Dedifferentiated amniotic fluid mesenchymal stem cell (primary cell): Measurements from ENCODE around the gene PF4V1.
A peak's percentile ranks its signal among the peaks of the same experiment; 100 is the strongest.

Source experiments
- DNase-seq: peaks from one replicate; pipeline ENCODE4 v3.0.0-alpha.2; 2016; ENCODE audit errors: extremely low spot score

The PF4V1 gene

DNA sequence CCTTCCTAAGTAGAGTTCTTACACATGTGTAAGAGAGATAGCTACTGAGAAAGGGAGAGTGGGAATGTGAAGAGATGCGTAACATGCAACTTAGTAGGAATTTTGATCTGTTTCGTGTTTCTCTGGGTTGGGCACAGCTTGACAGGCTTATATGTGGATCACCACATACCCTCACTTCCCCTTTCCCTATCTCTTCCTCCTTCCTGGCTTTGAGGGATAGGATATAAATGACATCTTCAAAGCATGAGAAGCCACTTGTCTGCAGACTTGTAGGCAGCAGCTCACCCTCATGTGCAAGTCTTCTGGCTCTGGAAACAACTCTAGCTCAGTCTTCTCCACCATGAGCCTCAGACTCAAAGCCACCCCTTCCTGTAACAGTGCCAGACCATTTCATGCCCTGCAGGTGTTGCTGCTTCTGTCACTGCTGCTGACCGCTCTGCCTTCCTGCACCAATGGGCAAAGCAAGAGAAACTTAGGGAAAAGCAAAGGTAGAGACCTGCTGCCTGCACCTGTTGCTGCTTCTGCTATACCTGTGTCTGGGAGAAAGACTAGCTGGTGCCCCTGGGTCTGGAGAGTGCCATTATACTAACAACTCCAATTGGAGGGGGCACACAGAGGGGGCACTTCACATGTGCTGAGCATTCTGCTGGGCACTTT lies 5.4 kb upstream of the PF4V1 start:
- DNase-seq: no peak

DNA sequence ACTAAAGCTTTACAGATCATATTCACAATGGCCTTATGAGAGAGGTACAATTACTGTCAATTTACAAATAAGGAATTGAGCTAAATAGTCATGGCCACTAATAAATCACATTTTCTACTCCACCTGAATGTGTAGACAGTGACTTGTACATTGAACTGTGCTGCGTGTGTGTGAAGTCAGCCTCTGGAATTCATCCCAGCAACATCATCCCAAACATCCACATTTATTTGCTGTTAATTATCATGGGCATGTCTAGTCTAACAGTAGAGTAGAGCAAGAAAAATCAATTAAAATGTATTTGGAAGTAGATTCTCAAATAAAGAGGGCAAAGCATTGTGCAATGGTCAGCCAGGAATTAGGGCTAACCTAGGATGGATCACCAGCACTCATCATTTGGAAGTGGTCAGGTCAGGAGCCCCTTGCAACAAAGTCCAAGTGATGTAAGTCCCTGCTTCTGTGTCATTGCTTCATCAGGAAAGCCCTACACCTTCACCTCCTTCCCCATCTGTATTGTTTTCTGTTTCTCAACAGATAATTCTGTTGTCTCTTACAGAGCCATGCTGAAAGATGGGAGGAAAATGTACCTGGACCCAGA lies 4.8 kb upstream of the PF4V1 start:
- DNase-seq: no peak

DNA sequence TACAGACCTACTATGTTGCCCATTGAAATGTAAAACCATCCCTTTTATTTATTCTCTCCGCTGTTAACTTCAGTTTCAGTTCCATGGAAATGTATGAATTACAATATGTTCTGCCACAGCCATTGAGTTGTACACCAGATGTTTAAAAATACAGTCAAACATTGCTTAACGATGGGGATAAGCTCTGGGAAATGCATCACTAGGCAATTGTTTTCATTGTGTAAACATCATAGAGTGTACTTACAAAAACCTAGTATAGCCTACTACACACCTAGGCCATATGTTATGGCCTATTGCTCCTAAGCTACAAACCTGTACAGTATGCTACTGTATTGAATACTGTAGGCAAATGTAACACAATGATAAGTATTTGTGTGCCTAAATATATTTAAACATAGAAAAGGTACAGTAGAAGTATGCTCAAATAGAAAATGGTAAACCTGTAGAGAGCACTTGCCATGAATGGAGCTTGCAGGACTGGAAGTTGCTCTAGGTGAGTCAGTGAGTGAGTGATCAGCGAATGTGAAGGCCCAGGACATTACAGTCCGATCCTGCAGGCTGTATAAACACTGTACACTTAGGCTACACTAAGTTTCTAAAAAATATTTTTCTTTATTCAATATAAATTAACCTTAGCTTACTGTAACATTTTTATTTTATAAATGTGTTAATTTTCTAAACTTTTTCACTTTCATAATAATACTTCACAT lies 2.7 kb upstream of the PF4V1 start:
- DNase-seq: no peak

DNA sequence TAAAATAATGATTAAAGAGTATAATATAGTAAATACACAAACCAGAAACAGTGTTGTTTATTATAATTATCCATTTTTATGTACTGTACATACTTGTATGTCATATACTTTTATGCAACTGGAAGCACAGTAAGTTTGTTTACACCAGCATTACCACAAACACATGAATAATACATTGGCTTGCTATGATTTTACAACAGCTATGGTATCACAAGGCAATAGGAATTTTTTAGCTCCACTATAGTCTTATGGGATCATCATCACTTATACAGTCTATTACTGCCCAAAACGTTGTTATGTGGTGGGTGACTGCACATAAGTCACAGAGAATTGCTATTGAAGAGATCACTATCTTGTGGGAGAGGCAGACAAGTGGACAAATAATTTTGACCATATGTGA lies 1.8 kb upstream of the PF4V1 start:
- DNase-seq: no peak

DNA sequence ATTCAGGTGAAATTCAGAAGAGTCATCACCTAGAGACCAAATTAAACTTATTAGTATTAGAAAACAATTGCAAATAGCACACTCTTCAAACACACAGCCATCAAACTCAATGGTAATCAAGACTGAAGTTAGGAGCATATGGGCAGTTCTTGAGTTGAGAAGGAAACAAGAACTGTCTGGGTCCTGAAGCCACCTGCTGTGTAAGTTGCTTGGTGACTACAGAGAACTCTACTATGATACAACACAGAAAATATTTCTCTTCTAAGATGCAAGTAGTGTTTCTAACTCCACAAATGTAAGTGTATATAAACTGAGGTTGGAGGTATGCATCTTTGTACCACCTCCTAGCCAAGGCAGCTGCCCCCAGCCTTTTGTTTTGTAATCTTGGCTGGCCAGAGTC lies 325 bp upstream of the PF4V1 start:
- no peak for DNase-seq

- no peak for DNase-seq
Observed at GRCh38 chr4:73853718-73854473, 800 bp downstream of the PF4V1 start.

GRCh38 chr4:73855406-73855805 lies 2.3 kb downstream of the PF4V1 start:
- DNase-seq: no peak

DNA sequence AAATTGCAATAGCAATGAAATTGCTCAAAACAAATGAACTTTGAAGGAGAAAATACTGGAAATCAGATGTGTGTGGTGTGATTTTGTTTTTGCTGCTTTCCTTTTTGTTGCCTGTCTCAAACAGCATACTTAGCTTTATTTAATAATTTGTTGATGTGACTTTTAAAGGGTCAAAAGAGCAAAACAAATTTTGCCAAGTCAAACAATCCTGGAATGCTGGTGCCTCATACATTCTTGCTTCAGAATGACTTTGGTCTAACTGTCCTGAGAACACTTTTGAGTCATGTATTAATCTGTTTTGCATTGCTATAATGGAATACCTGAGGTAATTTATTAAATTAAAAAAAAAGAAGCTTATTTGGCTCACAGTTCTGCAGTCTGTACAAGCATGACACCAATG lies 3.4 kb downstream of the PF4V1 start:
- no peak for DNase-seq

DNA sequence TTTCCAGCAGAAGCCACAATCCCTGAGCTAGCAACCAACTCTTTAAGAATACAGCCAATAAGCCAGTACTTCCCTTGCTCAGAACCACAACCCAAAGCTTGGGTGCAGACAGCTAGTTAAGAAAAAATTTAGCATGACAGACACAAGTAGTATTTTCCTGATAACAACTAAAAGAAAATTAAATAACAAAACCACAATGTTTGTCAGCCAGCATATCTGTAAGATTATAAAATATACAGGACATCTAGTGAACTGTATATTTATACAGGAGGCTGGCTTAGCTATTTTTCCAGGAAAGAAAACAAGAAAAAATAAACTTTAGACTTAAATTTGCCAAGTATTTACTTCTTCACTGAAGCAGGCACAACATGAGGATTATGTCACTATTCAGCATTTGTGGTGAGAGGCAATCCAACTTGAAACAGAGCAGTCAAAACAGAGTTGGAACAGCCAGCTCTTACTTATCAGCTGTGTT lies 6.6 kb downstream of the PF4V1 start:
- DNase-seq: peak; percentile 79

GRCh38 chr4:73860181-73860580 lies 7.1 kb downstream of the PF4V1 start:
- DNase-seq: no peak

GRCh38 chr4:73860917-73861316 lies 7.8 kb downstream of the PF4V1 start:
- DNase-seq: no peak

DNA sequence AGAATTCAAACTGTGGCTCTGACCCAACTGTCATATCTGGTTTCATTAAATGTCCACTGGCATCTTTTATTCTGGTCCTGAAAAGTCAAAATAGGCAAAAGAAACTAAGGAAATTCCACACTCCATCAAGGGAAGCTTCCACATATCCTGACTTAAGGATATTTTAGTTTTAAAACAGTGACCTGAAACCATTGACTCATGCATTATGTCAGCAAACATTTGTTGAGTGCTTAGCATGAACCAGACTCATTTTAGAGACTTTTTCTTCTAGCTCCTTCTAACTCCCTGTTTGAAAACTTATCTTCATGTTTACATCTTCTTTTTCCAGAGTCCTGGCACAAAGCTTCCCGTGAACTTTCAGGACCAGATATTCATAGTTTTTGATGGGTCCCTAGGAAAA lies 9.2 kb downstream of the PF4V1 start:
- no peak for DNase-seq

GRCh38 chr4:73864365-73864764 lies 11.3 kb downstream of the PF4V1 start:
- DNase-seq: no peak

DNA sequence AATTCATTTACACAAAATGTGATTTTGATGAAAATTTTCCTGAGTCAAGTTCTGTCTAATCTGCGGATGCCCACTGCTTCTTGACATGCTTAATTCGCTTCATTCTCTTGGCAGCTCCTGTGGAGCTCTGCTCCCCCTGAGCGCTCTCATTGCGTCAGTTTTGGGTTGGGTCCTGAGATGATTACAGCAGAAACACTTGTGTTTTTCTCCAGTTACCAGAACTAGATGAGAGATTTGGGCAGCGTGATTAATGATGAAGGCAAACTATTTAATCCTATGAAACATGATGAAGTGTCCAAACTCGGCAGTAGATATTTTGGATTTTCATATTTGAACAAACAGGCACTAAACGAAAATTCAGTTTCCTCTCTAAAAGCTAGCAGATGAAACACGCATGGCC lies 11.9 kb downstream of the PF4V1 start:
- no peak for DNase-seq

- no peak for DNase-seq
Observed at GRCh38 chr4:73865431-73866096, 12.5 kb downstream of the PF4V1 start.

- DNase-seq: no peak
Observed at GRCh38 chr4:73866246-73866645, 13.2 kb downstream of the PF4V1 start.

GRCh38 chr4:73867783-73868182 lies 14.7 kb downstream of the PF4V1 start:
- no peak for DNase-seq

- no peak for DNase-seq
Observed at GRCh38 chr4:73868206-73869129, 15.4 kb downstream of the PF4V1 start.

- no peak for DNase-seq
Observed at GRCh38 chr4:73869130-73870055, 16.3 kb downstream of the PF4V1 start, which contains the start of gene CXCL1. Gene CXCL1 (plus strand): TSS chr4:73869393. CDS start chr4:73869471, 78 bp downstream.

DNA sequence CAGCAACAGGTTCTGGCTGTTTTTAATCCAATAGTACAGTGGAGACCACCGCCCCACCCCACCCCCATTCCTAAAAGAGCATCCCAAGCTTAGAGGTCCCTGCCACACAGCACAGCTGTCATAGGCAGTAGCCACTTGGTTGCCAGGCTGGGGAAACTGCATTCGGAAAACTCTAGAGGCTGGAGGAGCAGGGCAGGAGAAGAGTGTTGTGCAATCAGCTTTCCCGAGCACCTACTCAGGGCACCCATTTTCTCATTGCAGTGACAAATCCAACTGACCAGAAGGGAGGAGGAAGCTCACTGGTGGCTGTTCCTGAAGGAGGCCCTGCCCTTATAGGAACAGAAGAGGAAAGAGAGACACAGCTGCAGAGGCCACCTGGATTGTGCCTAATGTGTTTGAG lies 17.2 kb downstream of the PF4V1 start:
- no peak for DNase-seq
